Adrenal gland (tissue), 12 donors: ENCODE data around the gene STK39. TPM values are rescaled to one million over a fixed set of nuclear protein-coding genes. Genes with fewer than 3 reads are reported as not detected.

Experiments used
- DNase-seq, 7 donors: peaks; one replicate each; pipeline ENCODE4 v3.0.0-alpha.2; 2019 to 2020
- H3K27ac ChIP-seq, 5 donors: fragments of 200-600 bp; sonication (generic) in 4 of 5; 1 replicate in 3 of 5; 2 replicates in 2 of 5; pipeline versions ENCODE4 v1.5.1 to v1.8.0; 2016 to 2020; ENCODE audit warnings: mild to moderate bottlenecking in 1 of 5
- H3K27me3 ChIP-seq: fragments of 200-600 bp; 2 replicates; pipeline ENCODE4 v1.8.0; 2021
- H3K36me3 ChIP-seq, 2 donors: fragments of 200-600 bp; replicated peaks in 1 of 2; 1 replicate in 1 of 2; 2 replicates in 1 of 2; pipeline versions ENCODE4 v1.5.1 to v1.8.0; 2018 to 2022
- H3K4me1 ChIP-seq, 2 donors: fragments of 200-600 bp; replicated peaks in 1 of 2; 1 replicate in 1 of 2; 2 replicates in 1 of 2; pipeline versions ENCODE4 v1.5.1 to v1.8.0; 2018 to 2021
- H3K4me3 ChIP-seq, 4 donors: fragments of 200-600 bp; sonication (generic) in 3 of 4; one replicate each; pipeline ENCODE4 v1.5.1; 2016 to 2018
- H3K9me3 ChIP-seq, 3 donors: fragments of 200-600 bp; sonication (generic) in 1 of 3; replicated peaks in 1 of 3; 1 replicate in 2 of 3; 2 replicates in 1 of 3; pipeline versions ENCODE4 v1.5.1 to v1.8.0; 2016 to 2021
- POLR2A ChIP-seq, 2 donors: fragments of 450-650 bp; IDR thresholded peaks; one replicate each; pipeline ENCODE4 v1.6.1; 2017; ENCODE audit warnings: antibody characterized with exemption in 2 of 2, mild to moderate bottlenecking in 2 of 2, moderate library complexity in 1 of 2
- WGBS, 4 donors: extraction: QIAGEN DNeasy Blood & Tissue Kit in 2 of 4; methylation state at CpG; one replicate each; pipeline versions ENCODE4 v1.1.5 to v1.1.7; 2013 to 2017; 5-methylcytosine and 5-hydroxymethylcytosine counted together
- intact Hi-C, 2 donors: fragments of 100-400 bp; cut with DNase I; formaldehyde crosslinking; loops; one replicate each; pipeline versions ENCODE4 v1.14.1 to v1.15.0; 2022 to 2023
- polyA plus RNA-seq, 3 donors: library from polyadenylated mRNA; stranded (reverse); fragments of 200-250 nt in 2 of 3; fragments of 350-450 nt in 1 of 3; fragmentation: Illumina TruSeq in 1 of 3; extraction: RNeasy Lipid Tissue Mini Kit (QIAGEN cat#74804) in 1 of 3; gene quantifications; one replicate each; pipeline ENCODE4 v1.2.3, GENCODE V29; 2013 to 2014
- total RNA-seq, 9 donors: library from RNA; depleted of rRNA in 4 of 9; stranded (reverse); fragments of >200 nt in 4 of 9; fragments of 120-200 nt in 1 of 9; fragmentation: NEBNext Ultra II Directional in 1 of 9; extraction: Animal tissue kit (Norgen Biotek cat#: 25700) in 1 of 9; gene quantifications; one replicate each; pipeline versions ENCODE4 v1.1.0 to v1.2.4, GENCODE V29; 2013 to 2023
- TF ChIP-seq, protein P1 (sequence below), 6 experiments: fragments of 450-650 bp in 4 of 6; fragments of 200-600 bp in 2 of 6; sonication (generic) in 1 of 6; IDR thresholded peaks; 1 replicate in 5 of 6; 2 replicates in 1 of 6; pipeline versions ENCODE4 v1.5.1 to v1.8.0; 2016 to 2021; ENCODE audit warnings: antibody characterized with exemption in 6 of 6, mild to moderate bottlenecking in 2 of 6, moderate library complexity in 1 of 6
- donor health status: healthy with polysubstance abuse.
- donor health status: Bipolar disorder and iron deficiency.
- donor health status: DM: yes; HTN: yes; CAD: no.
- donor health status: DM: no; HTN: no; CAD: no.
- donor health status: DM: no; HTN: no; CAD: no.
- donor health status: DM: yes; HTN: yes; CAD: no.

STK39 gene
- total and polyA plus RNA-seq, 12 donors: 2.4 to 11.1 (median 5.8) TPM

DNA sequence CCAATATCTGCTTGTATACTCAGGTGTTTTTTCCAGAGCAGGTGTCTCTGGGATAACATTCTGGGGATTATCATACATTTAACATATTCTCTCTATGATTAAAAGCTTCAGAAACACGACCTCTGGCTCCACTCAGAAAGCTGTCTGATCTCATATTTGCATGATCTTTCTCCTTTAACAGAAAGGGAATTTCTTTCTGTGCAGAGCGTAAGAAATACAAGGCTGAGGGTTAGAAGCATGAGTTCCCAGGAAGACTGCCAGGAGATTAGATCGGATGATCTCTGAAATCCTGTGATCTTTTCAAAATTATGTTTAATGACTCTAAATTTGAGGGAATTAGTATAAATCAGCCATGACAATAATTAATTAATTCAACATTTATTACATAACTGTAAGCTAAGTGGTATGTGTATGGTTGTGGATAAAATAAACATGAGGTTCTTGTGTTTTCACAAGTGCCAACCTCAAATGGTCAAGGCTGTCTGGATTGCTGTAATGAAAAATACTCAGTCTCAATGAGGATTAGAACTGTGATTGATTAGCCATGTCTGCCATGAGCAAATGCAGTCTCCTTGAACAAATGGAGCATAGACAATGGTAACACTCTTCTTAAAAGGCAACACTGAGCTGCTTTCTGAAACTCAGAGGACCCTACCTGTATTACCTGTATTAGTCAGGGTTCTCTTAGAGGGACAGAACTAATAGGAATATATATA, 304.9 kb downstream of the STK39 start:
- intact Hi-C loops: no loop called here
- WGBS, 4 donors: 25 to 36% (median 29%) methylated on average over 3 of the region's 3 CpGs

DNA sequence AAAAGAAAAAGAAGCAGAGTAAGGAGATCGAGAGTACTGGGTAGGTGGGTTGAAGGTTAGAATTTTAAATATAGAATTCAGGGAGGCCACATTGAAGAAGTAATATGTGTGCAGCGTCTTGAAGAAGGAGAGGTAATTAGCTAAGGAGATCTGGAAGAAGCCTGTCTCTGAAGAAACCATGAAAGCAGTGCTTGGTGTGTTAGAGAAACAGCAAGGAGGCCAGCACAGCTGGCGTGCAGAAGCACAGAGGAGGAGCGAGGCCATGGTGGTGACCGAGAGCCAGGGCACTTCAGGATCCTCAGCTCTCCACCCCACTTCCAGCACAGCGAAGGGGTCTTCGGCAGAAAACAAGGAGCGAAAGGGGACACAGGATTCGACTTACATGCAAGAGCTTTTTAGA, 305.8 kb downstream of the STK39 start:
- intact Hi-C loops: no loop called here
- Histone ChIP-seq H3K27me3 (no peaks in the 10 kb centered on the region), H3K4me1 (no peaks in the 10 kb centered on the region), H3K36me3 (no peaks in the 10 kb centered on the region), H3K4me3 (no peak overlapping the region), H3K27ac (no peak overlapping the region), H3K9me3 (no peaks in the 10 kb centered on the region)
- 88 to 98% (median 92%) methylated on average over 7 to 9 of the region's 9 CpGs for WGBS, 4 donors
- no peak for DNase-seq
- TF ChIP-seq, protein P1, sequence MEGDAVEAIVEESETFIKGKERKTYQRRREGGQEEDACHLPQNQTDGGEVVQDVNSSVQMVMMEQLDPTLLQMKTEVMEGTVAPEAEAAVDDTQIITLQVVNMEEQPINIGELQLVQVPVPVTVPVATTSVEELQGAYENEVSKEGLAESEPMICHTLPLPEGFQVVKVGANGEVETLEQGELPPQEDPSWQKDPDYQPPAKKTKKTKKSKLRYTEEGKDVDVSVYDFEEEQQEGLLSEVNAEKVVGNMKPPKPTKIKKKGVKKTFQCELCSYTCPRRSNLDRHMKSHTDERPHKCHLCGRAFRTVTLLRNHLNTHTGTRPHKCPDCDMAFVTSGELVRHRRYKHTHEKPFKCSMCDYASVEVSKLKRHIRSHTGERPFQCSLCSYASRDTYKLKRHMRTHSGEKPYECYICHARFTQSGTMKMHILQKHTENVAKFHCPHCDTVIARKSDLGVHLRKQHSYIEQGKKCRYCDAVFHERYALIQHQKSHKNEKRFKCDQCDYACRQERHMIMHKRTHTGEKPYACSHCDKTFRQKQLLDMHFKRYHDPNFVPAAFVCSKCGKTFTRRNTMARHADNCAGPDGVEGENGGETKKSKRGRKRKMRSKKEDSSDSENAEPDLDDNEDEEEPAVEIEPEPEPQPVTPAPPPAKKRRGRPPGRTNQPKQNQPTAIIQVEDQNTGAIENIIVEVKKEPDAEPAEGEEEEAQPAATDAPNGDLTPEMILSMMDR (IDR thresholded peaks at IDR 0.05): no peak
- TF ChIP-seq POLR2A (IDR thresholded peaks at IDR 0.05): no peak

More for the DNA sequence above, 304.9 kb downstream of the STK39 start:
- no peak for DNase-seq
- Histone ChIP-seq H3K9me3 (no peaks in the 10 kb centered on the region), H3K4me1 (no peaks in the 10 kb centered on the region), H3K4me3 (no peak overlapping the region), H3K27ac (no peak overlapping the region), H3K27me3 (no peaks in the 10 kb centered on the region), H3K36me3 (no peaks in the 10 kb centered on the region)
- TF ChIP-seq POLR2A (IDR thresholded peaks at IDR 0.05): no peak
- TF ChIP-seq, protein P1 (IDR thresholded peaks at IDR 0.05): no peak

DNA sequence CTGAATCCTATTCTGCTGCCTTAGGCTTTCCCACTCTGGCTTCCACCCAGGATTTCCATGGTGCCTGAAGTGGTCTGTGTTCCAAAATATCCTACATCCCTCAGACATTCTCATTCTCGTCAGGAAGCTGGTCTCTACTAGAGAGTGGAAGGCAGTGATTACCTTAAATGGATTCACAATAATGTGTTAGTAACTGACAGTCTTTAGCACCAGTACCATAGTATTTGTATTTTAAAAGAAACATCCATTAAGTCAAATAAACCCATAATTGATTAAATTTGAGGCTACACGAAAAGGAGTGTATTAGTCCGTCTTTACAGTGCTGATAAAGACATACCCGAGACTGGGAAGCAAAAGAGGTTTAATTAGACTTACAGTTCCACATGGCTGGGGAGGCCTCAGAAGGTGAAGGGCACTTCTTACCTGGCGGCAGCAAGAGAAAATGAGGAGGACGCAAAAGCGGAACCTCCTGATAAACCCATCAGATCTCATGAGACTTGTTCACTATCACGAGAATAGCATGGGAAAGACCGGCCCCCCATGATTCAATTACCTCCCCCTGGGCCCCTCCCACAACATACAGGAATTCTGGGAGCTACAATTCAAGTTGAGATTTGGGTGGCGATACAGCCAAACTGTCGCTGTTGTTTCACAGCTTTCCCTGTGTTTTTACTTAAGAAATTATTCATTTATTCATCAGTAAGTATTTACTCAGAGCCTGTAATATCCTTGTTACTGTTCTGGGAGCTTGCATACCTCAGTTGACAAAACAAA, 306.5 kb downstream of the STK39 start:
- WGBS, 4 donors: 85 to 91% (median 87%) methylated on average over 11 of the region's 11 CpGs

DNA sequence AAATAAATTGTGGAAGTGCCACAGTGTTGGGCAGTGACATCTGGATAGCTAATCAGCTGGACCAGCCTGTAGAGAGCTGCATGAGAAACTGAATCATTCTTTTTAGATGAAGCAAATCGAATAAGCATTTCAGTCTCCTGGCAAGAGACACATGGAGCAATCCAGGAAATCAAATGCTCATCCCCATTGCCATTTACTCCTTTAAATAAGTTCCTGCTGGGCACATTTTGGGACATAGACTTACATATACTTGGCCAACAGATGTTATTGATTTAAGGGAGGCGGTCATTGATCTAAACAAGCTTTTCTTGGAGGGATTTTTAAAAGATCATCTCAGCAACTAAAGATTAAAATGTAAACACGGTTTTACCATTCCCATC, 307.1 kb downstream of the STK39 start:
- Histone ChIP-seq H3K9me3 (no peaks in the 10 kb centered on the region), H3K4me1 (no peaks in the 10 kb centered on the region)
- TF ChIP-seq, protein P1 (IDR thresholded peaks at IDR 0.05): no peak
- TF ChIP-seq POLR2A (IDR thresholded peaks at IDR 0.05): no peak

More for the DNA sequence above, 306.5 kb downstream of the STK39 start:
- Histone ChIP-seq H3K27me3 (no peaks in the 10 kb centered on the region), H3K9me3 (no peaks in the 10 kb centered on the region), H3K4me3 (no peak overlapping the region), H3K36me3 (no peaks in the 10 kb centered on the region), H3K27ac (no peak overlapping the region), H3K4me1 (no peaks in the 10 kb centered on the region)
- intact Hi-C loops: no loop called here
- DNase-seq: no peak
- TF ChIP-seq, protein P1 (IDR thresholded peaks at IDR 0.05): no peak
- no peak for TF ChIP-seq POLR2A (IDR thresholded peaks at IDR 0.05)

More for the DNA sequence above, 307.1 kb downstream of the STK39 start:
- WGBS, 4 donors: 82 to 91% (median 84%) methylated on average over 3 of the region's 3 CpGs
- Histone ChIP-seq H3K27ac (no peak overlapping the region), H3K27me3 (no peaks in the 10 kb centered on the region), H3K4me3 (no peak overlapping the region), H3K36me3 (no peaks in the 10 kb centered on the region)
- intact Hi-C loops: no loop called here
- DNase-seq: no peak
